Effector memory CD8-positive, alpha-beta T cell (primary cell): ENCODE measurements around the gene TAF1.
"Not testable (repeated sequence)": the region's sequence is repeated elsewhere in the genome, so short reads cannot be mapped to it uniquely, and the experiment has no call there.

Experiments used
- ATAC-seq: fragments of 150-1000 bp; cut with Tn5 transposase; replicated peaks from 2 replicates; pipeline ENCODE4 v1.10.0; 2021; ENCODE audit warnings: mild to moderate bottlenecking, moderate library complexity
- DNase-seq, 3 experiments: peaks; one replicate each; pipeline ENCODE4 v3.0.0; 2021
- H3K27ac Mint-ChIP-seq, 2 donors: one replicate each; pipeline ENCODE4 v1.8.0; 2022; ENCODE audit warnings: mild to moderate bottlenecking in 2 of 2, mixed read lengths in 2 of 2, moderate library complexity in 2 of 2
- H3K27me3 Mint-ChIP-seq, 2 donors: one replicate each; pipeline ENCODE4 v1.8.0; 2022; ENCODE audit warnings: mixed read lengths in 2 of 2
- H3K36me3 Mint-ChIP-seq: one replicate; pipeline ENCODE4 v1.8.0; 2022; ENCODE audit warnings: mild to moderate bottlenecking, moderate library complexity, mixed read lengths; ENCODE audit not compliant: insufficient read depth
- H3K4me1 Mint-ChIP-seq, 2 donors: one replicate each; pipeline ENCODE4 v1.8.0; 2022; ENCODE audit warnings: low read depth in 2 of 2, mixed read lengths in 2 of 2
- H3K4me3 Mint-ChIP-seq, 2 donors: one replicate each; pipeline ENCODE4 v1.8.0; 2022; ENCODE audit warnings: mild to moderate bottlenecking in 2 of 2, mixed read lengths in 2 of 2, moderate library complexity in 2 of 2
- H3K9me3 Mint-ChIP-seq, 2 donors: one replicate each; pipeline ENCODE4 v1.8.0; 2022; ENCODE audit warnings: mixed read lengths in 2 of 2

TAF1 gene

GRCh38 chrX:71367396-71367795 is 1.2 kb downstream of the TAF1 start:
- ATAC-seq (no peak), DNase-seq (no peak)
- peaks cover 27 to 31% of the 10 kb centered on the region in 2 donors for H3K4me1 Mint-ChIP-seq
- peaks cover 40% of the 10 kb centered on the region for H3K36me3 Mint-ChIP-seq
- no peaks in the 10 kb centered on the region for H3K9me3 Mint-ChIP-seq
- peak overlapping the region; percentile 94 to 95 for H3K4me3 Mint-ChIP-seq
- peak overlapping the region; percentile 98 to 99 for H3K27ac Mint-ChIP-seq
- no peaks in the 10 kb centered on the region for H3K27me3 Mint-ChIP-seq

GRCh38 chrX:71372388-71372787 is 6.2 kb downstream of the TAF1 start:
- H3K4me3 Mint-ChIP-seq = no peak overlapping the region
- DNase-seq = no peak
- peaks cover 21 to 31% of the 10 kb centered on the region in 2 donors for H3K4me1 Mint-ChIP-seq
- no peaks in the 10 kb centered on the region for H3K27me3 Mint-ChIP-seq
- no peak for ATAC-seq
- H3K36me3 Mint-ChIP-seq = peaks cover 68% of the 10 kb centered on the region
- H3K27ac Mint-ChIP-seq = no peak overlapping the region
- no peaks in the 10 kb centered on the region for H3K9me3 Mint-ChIP-seq

- no peaks in the 10 kb centered on the region for H3K27me3 Mint-ChIP-seq
- ATAC-seq (no peak), DNase-seq (no peak)
- peaks cover 0 to under 1% of the 10 kb centered on the region in 2 donors for H3K4me1 Mint-ChIP-seq
- no peak overlapping the region for H3K27ac Mint-ChIP-seq
- no peaks in the 10 kb centered on the region for H3K9me3 Mint-ChIP-seq
- no peak overlapping the region for H3K4me3 Mint-ChIP-seq
- H3K36me3 Mint-ChIP-seq = peaks cover 97% of the 10 kb centered on the region
These were observed 12.6 kb downstream of the TAF1 start for GRCh38 chrX:71378732-71379131.

- DNase-seq, H3K27ac Mint-ChIP-seq, H3K27me3 Mint-ChIP-seq, H3K9me3 Mint-ChIP-seq, ATAC-seq, H3K4me3 Mint-ChIP-seq: not testable (repeated sequence)
- Mint-ChIP-seq H3K36me3 (peaks cover 93% of the 10 kb centered on the region), H3K4me1 (peaks cover 2 to 11% of the 10 kb centered on the region in 2 donors)
These were observed 25.6 kb downstream of the TAF1 start for GRCh38 chrX:71391725-71392124.

- peak overlapping the region; percentile 9 to 73 for H3K27ac Mint-ChIP-seq
- H3K4me1 Mint-ChIP-seq = peaks cover 2 to 11% of the 10 kb centered on the region in 2 donors
- no peaks in the 10 kb centered on the region for H3K9me3 Mint-ChIP-seq
- ATAC-seq = no peak
- no peak overlapping the region for H3K4me3 Mint-ChIP-seq
- no peaks in the 10 kb centered on the region for H3K27me3 Mint-ChIP-seq
- H3K36me3 Mint-ChIP-seq = peaks cover 89% of the 10 kb centered on the region
- DNase-seq = no peak
These were observed 27.8 kb downstream of the TAF1 start for GRCh38 chrX:71393919-71394318.

- H3K36me3 Mint-ChIP-seq = peaks cover 79% of the 10 kb centered on the region
- no peak overlapping the region for H3K27ac Mint-ChIP-seq
- H3K4me3 Mint-ChIP-seq = no peak overlapping the region
- peaks cover 2 to 11% of the 10 kb centered on the region in 2 donors for H3K4me1 Mint-ChIP-seq
- H3K9me3 Mint-ChIP-seq = no peaks in the 10 kb centered on the region
- no peaks in the 10 kb centered on the region for H3K27me3 Mint-ChIP-seq
- no peak for ATAC-seq
- DNase-seq = no peak
These were observed 30.4 kb downstream of the TAF1 start for GRCh38 chrX:71396576-71396975.

GRCh38 chrX:71400710-71401109 is 34.6 kb downstream of the TAF1 start:
- no peaks in the 10 kb centered on the region for H3K27me3 Mint-ChIP-seq
- H3K4me1 Mint-ChIP-seq = no peaks in the 10 kb centered on the region
- H3K27ac Mint-ChIP-seq = no peak overlapping the region
- ATAC-seq (no peak), DNase-seq (no peak)
- H3K9me3 Mint-ChIP-seq = no peaks in the 10 kb centered on the region
- H3K4me3 Mint-ChIP-seq = no peak overlapping the region
- H3K36me3 Mint-ChIP-seq = peaks cover 76% of the 10 kb centered on the region

- not testable (repeated sequence) for H3K9me3 Mint-ChIP-seq, H3K27ac Mint-ChIP-seq, H3K4me1 Mint-ChIP-seq, ATAC-seq, H3K27me3 Mint-ChIP-seq, H3K4me3 Mint-ChIP-seq, DNase-seq
- H3K36me3 Mint-ChIP-seq = peaks cover 51% of the 10 kb centered on the region
These were observed 50.1 kb downstream of the TAF1 start for GRCh38 chrX:71416260-71416659.

- ATAC-seq (no peak), DNase-seq (no peak)
- H3K4me3 Mint-ChIP-seq = no peak overlapping the region
- H3K36me3 Mint-ChIP-seq = peaks cover 58% of the 10 kb centered on the region
- no peaks in the 10 kb centered on the region for H3K9me3 Mint-ChIP-seq
- H3K27ac Mint-ChIP-seq = peak overlapping the region in 1 of 2 donors; percentile 22
- H3K27me3 Mint-ChIP-seq = no peaks in the 10 kb centered on the region
- no peaks in the 10 kb centered on the region for H3K4me1 Mint-ChIP-seq
These were observed 54.5 kb downstream of the TAF1 start for GRCh38 chrX:71420686-71421085.

- peaks cover 0 to 6% of the 10 kb centered on the region in 2 donors for H3K4me1 Mint-ChIP-seq
- H3K27ac Mint-ChIP-seq = peak overlapping the region; percentile 3 to 41
- no peak overlapping the region for H3K4me3 Mint-ChIP-seq
- no peaks in the 10 kb centered on the region for H3K27me3 Mint-ChIP-seq
- DNase-seq (no peak), ATAC-seq (no peak)
- no peaks in the 10 kb centered on the region for H3K9me3 Mint-ChIP-seq
- peaks cover 24% of the 10 kb centered on the region for H3K36me3 Mint-ChIP-seq
These were observed 66.6 kb downstream of the TAF1 start for GRCh38 chrX:71432733-71433132.

GRCh38 chrX:71438750-71439149 is 72.6 kb downstream of the TAF1 start:
- H3K36me3 Mint-ChIP-seq = peaks cover 29% of the 10 kb centered on the region
- no peak overlapping the region for H3K4me3 Mint-ChIP-seq

GRCh38 chrX:71439420-71439819 is 73.3 kb downstream of the TAF1 start:
- H3K4me1 Mint-ChIP-seq = peaks cover 0 to 2% of the 10 kb centered on the region in 2 donors
- H3K36me3 Mint-ChIP-seq = peaks cover 33% of the 10 kb centered on the region
- ATAC-seq = no peak
- H3K27ac Mint-ChIP-seq = no peak overlapping the region
- no peak overlapping the region for H3K4me3 Mint-ChIP-seq
- no peak for DNase-seq
- no peaks in the 10 kb centered on the region for H3K9me3 Mint-ChIP-seq
- H3K27me3 Mint-ChIP-seq = no peaks in the 10 kb centered on the region

More at GRCh38 chrX:71438750-71439149, 72.6 kb downstream of the TAF1 start:
- Mint-ChIP-seq H3K27ac (no peak overlapping the region), H3K9me3 (no peaks in the 10 kb centered on the region), H3K4me1 (peaks cover 0 to 2% of the 10 kb centered on the region in 2 donors), H3K27me3 (no peaks in the 10 kb centered on the region)
- ATAC-seq (no peak), DNase-seq (no peak)

GRCh38 chrX:71439896-71440295 is 73.7 kb downstream of the TAF1 start:
- peaks cover 35% of the 10 kb centered on the region for H3K36me3 Mint-ChIP-seq
- H3K9me3 Mint-ChIP-seq = no peaks in the 10 kb centered on the region
- H3K4me3 Mint-ChIP-seq = no peak overlapping the region
- H3K27ac Mint-ChIP-seq = no peak overlapping the region
- ATAC-seq (no peak), DNase-seq (no peak)
- no peaks in the 10 kb centered on the region for H3K27me3 Mint-ChIP-seq
- peaks cover 0 to 2% of the 10 kb centered on the region in 2 donors for H3K4me1 Mint-ChIP-seq

GRCh38 chrX:71440401-71440800 is 74.2 kb downstream of the TAF1 start:
- no peak overlapping the region for H3K4me3 Mint-ChIP-seq
- H3K4me1 Mint-ChIP-seq = peaks cover 0 to 2% of the 10 kb centered on the region in 2 donors
- H3K36me3 Mint-ChIP-seq = peaks cover 36% of the 10 kb centered on the region
- ATAC-seq = no peak
- H3K27me3 Mint-ChIP-seq = no peaks in the 10 kb centered on the region
- peak overlapping the region in 1 of 2 donors; percentile 53 for H3K27ac Mint-ChIP-seq
- H3K9me3 Mint-ChIP-seq = no peaks in the 10 kb centered on the region
- DNase-seq = no peak

GRCh38 chrX:71441809-71442208 is 75.7 kb downstream of the TAF1 start:
- H3K4me3 Mint-ChIP-seq, H3K9me3 Mint-ChIP-seq, H3K27ac Mint-ChIP-seq, H3K4me1 Mint-ChIP-seq, DNase-seq, H3K27me3 Mint-ChIP-seq, ATAC-seq: not testable (repeated sequence)
- peaks cover 38% of the 10 kb centered on the region for H3K36me3 Mint-ChIP-seq
